Stimulated activated CD8-positive, alpha-beta memory T cell treated with anti-CD3 and anti-CD28 coated beads, Interleukin-15, amount 100 ng/mL, for 1 hour (primary cell): ENCODE data around the gene PIF1.
A peak's percentile ranks its signal among the peaks of the same experiment; 100 is the strongest.
"Not testable (repeated sequence)": the region's sequence is repeated elsewhere in the genome, so short reads cannot be mapped to it uniquely, and the experiment has no call there.

Source experiments
- DNase-seq: peaks from one replicate; pipeline ENCODE4 v3.0.0-alpha.2; 2020; ENCODE audit warnings: low read depth

Gene PIF1

GRCh38 chr15:64809649-64810496, 15.6 kb downstream of the PIF1 start:
- peak; percentile 54 for DNase-seq

GRCh38 chr15:64808785-64809453, 16.5 kb downstream of the PIF1 start:
- no peak for DNase-seq

GRCh38 chr15:64807751-64808222, 17.7 kb downstream of the PIF1 start:
- no peak for DNase-seq

- DNase-seq = no peak
These were observed 18.2 kb downstream of the PIF1 start for GRCh38 chr15:64807051-64807749.

- DNase-seq = no peak
These were observed 18.9 kb downstream of the PIF1 start for GRCh38 chr15:64806509-64806908.

GRCh38 chr15:64804619-64805018, 20.8 kb downstream of the PIF1 start:
- DNase-seq = no peak

- no peak for DNase-seq
These were observed 21.9 kb downstream of the PIF1 start for GRCh38 chr15:64803526-64803925.

- no peak for DNase-seq
These were observed 25.0 kb downstream of the PIF1 start for GRCh38 chr15:64800476-64800875.

GRCh38 chr15:64798905-64799304, 26.5 kb downstream of the PIF1 start:
- DNase-seq = not testable (repeated sequence)

- not testable (repeated sequence) for DNase-seq
These were observed 29.5 kb downstream of the PIF1 start for GRCh38 chr15:64795921-64796320.

- not testable (repeated sequence) for DNase-seq
These were observed 30.1 kb downstream of the PIF1 start for GRCh38 chr15:64795299-64795698.

GRCh38 chr15:64792282-64792681, 33.2 kb downstream of the PIF1 start:
- DNase-seq = no peak

- no peak for DNase-seq
These were observed 34.0 kb downstream of the PIF1 start for GRCh38 chr15:64791401-64791800.

GRCh38 chr15:64783796-64784195, 41.7 kb downstream of the PIF1 start:
- DNase-seq = no peak

GRCh38 chr15:64782751-64783150, 42.7 kb downstream of the PIF1 start:
- no peak for DNase-seq

- DNase-seq = no peak
These were observed 44.1 kb downstream of the PIF1 start for GRCh38 chr15:64781299-64781698.

GRCh38 chr15:64780600-64781156, 44.8 kb downstream of the PIF1 start:
- DNase-seq = no peak

- no peak for DNase-seq
These were observed 45.8 kb downstream of the PIF1 start for GRCh38 chr15:64779630-64780029.

- DNase-seq = no peak
These were observed 46.4 kb downstream of the PIF1 start for GRCh38 chr15:64779024-64779423.

GRCh38 chr15:64776402-64776786, 49.1 kb downstream of the PIF1 start:
- DNase-seq = no peak

GRCh38 chr15:64775551-64776401, 49.7 kb downstream of the PIF1 start, which contains the start of gene RBPMS2:
TSS of gene RBPMS2 (minus strand) at chr15:64775589. CDS start at chr15:64775319, 270 bp downstream.
- DNase-seq = no peak
